Neural cell (in vitro differentiated cells): ENCODE data around the gene SNX22.

Experiments
- CTCF ChIP-seq: fragments of 450-650 bp; IDR thresholded peaks from 2 replicates; pipeline ENCODE4 v1.5.1; 2014; ENCODE audit warnings: antibody characterized with exemption, mild to moderate bottlenecking, moderate library complexity; ENCODE audit not compliant: poor library complexity, severe bottlenecking
- EP300 ChIP-seq: fragments of 450-650 bp; conservative IDR thresholded peaks from 2 replicates; pipeline ENCODE4 v1.6.1; 2014; ENCODE audit warnings: antibody characterized with exemption, mild to moderate bottlenecking, moderate library complexity; ENCODE audit not compliant: poor library complexity, severe bottlenecking
- EZH2 ChIP-seq: fragments of 200-600, 300-800 bp; shearing (Covaris generic), sonication (generic); IDR thresholded peaks from 2 replicates; pipeline ENCODE4 v1.6.1; 2014; ENCODE audit warnings: antibody characterized with exemption, low read length, borderline replicate concordance, mild to moderate bottlenecking; ENCODE audit not compliant: insufficient read depth, poor library complexity, severe bottlenecking
- MXI1 ChIP-seq: fragments of 450-650 bp; conservative IDR thresholded peaks from 2 replicates; pipeline ENCODE4 v1.6.1; 2014; ENCODE audit warnings: antibody characterized with exemption, mild to moderate bottlenecking; ENCODE audit not compliant: poor library complexity, severe bottlenecking
- POLR2AphosphoS5 ChIP-seq: IDR thresholded peaks from 2 replicates; pipeline ENCODE4 v1.6.1; 2012
- SMC3 ChIP-seq: fragments of 450-650 bp; conservative IDR thresholded peaks from 2 replicates; pipeline ENCODE4 v1.6.1; 2014; ENCODE audit warnings: antibody characterized with exemption, mild to moderate bottlenecking, moderate library complexity; ENCODE audit not compliant: poor library complexity
- TAF1 ChIP-seq: IDR thresholded peaks from 2 replicates; pipeline ENCODE4 v1.6.1; 2012; ENCODE audit warnings: low read depth
- TF ChIP-seq, protein P1 (sequence below): IDR thresholded peaks from 2 replicates; pipeline ENCODE4 v1.6.1; 2012; ENCODE audit warnings: borderline replicate concordance

GRCh38 chr15:64137226-64137833 is 14.2 kb upstream of the SNX22 start:
- no peak for TF ChIP-seq CTCF
- no peak for TF ChIP-seq EP300
- TF ChIP-seq EZH2 = no peak
- TF ChIP-seq, protein P1, sequence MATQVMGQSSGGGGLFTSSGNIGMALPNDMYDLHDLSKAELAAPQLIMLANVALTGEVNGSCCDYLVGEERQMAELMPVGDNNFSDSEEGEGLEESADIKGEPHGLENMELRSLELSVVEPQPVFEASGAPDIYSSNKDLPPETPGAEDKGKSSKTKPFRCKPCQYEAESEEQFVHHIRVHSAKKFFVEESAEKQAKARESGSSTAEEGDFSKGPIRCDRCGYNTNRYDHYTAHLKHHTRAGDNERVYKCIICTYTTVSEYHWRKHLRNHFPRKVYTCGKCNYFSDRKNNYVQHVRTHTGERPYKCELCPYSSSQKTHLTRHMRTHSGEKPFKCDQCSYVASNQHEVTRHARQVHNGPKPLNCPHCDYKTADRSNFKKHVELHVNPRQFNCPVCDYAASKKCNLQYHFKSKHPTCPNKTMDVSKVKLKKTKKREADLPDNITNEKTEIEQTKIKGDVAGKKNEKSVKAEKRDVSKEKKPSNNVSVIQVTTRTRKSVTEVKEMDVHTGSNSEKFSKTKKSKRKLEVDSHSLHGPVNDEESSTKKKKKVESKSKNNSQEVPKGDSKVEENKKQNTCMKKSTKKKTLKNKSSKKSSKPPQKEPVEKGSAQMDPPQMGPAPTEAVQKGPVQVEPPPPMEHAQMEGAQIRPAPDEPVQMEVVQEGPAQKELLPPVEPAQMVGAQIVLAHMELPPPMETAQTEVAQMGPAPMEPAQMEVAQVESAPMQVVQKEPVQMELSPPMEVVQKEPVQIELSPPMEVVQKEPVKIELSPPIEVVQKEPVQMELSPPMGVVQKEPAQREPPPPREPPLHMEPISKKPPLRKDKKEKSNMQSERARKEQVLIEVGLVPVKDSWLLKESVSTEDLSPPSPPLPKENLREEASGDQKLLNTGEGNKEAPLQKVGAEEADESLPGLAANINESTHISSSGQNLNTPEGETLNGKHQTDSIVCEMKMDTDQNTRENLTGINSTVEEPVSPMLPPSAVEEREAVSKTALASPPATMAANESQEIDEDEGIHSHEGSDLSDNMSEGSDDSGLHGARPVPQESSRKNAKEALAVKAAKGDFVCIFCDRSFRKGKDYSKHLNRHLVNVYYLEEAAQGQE = no peak
- no peak for TF ChIP-seq MXI1
- no peak for TF ChIP-seq POLR2AphosphoS5
- no peak for TF ChIP-seq TAF1
- TF ChIP-seq SMC3 = no peak
